Measurements from ENCODE around the gene MAPK8IP2.

MAPK8IP2 gene

GRCh38 chr22:50579752-50580151 lies 20.8 kb upstream of the MAPK8IP2 start:
- Mint-ChIP-seq H3K27me3 (no peaks in the 10 kb centered on the region), H3K4me1 (peaks cover 48% of the 10 kb centered on the region), H3K9me3 (no peaks in the 10 kb centered on the region), H3K4me3 (no peak overlapping the region), H3K36me3 (peaks cover 22% of the 10 kb centered on the region), H3K27ac (peak overlapping the region; percentile 74)
- CTCF ChIA-PET = no interaction called here
- no peak for DNase-seq

- peak overlapping the region; percentile 84 for H3K4me3 Mint-ChIP-seq
- H3K27me3 Mint-ChIP-seq = no peaks in the 10 kb centered on the region
- H3K9me3 Mint-ChIP-seq = no peaks in the 10 kb centered on the region
- H3K4me1 Mint-ChIP-seq = peaks cover 48% of the 10 kb centered on the region
- H3K27ac Mint-ChIP-seq = peak overlapping the region; percentile 96
- H3K36me3 Mint-ChIP-seq = peaks cover 22% of the 10 kb centered on the region
- DNase-seq = no peak
- CTCF ChIA-PET = interaction anchor here (0.6 to 1.2 kb wide), 2 partner anchors 16 to 52 kb away, joined by 3 read pairs; no protein-coding TSS in a partner anchor
These were observed 19.3 kb upstream of the MAPK8IP2 start for GRCh38 chr22:50581031-50581949.

DNA sequence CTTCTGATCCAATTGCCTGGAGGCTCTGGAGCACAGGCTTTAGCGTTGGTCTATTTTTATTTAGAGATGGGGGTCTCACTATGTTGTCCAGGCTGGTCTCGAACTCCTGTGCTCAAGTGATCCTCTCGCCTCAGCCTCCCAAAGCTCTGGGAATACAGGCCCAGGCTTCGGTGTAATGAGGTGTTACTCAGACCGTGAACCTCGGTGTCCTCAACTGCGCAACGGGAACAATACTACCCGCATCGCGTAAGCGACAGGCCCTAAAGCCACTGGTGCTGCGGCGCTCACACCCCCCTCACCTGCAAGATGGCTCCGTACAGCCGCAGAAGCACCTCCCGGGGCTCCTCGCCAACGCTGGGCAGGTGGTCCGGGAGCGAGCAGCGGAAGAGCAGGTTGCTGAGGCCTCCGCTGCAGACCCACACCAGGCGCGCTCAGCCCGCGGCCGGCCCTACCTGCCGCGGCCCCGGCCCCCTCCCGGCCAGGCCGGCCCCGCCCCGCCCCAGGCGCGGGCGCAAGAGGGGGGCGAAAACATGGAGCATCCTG lies 18.6 kb upstream of the MAPK8IP2 start:
- H3K27me3 Mint-ChIP-seq = no peaks in the 10 kb centered on the region
- peak overlapping the region; percentile 84 for H3K4me3 Mint-ChIP-seq
- DNase-seq = no peak
- H3K27ac Mint-ChIP-seq = peak overlapping the region; percentile 96
- H3K4me1 Mint-ChIP-seq = peaks cover 42% of the 10 kb centered on the region
- CTCF ChIA-PET = interaction anchor here (0.6 to 1.2 kb wide), 2 partner anchors 17 to 57 kb away, joined by 3 read pairs; partner anchors contain the start of gene SCO2
- H3K9me3 Mint-ChIP-seq = no peaks in the 10 kb centered on the region
- H3K36me3 Mint-ChIP-seq = peaks cover 22% of the 10 kb centered on the region

DNA sequence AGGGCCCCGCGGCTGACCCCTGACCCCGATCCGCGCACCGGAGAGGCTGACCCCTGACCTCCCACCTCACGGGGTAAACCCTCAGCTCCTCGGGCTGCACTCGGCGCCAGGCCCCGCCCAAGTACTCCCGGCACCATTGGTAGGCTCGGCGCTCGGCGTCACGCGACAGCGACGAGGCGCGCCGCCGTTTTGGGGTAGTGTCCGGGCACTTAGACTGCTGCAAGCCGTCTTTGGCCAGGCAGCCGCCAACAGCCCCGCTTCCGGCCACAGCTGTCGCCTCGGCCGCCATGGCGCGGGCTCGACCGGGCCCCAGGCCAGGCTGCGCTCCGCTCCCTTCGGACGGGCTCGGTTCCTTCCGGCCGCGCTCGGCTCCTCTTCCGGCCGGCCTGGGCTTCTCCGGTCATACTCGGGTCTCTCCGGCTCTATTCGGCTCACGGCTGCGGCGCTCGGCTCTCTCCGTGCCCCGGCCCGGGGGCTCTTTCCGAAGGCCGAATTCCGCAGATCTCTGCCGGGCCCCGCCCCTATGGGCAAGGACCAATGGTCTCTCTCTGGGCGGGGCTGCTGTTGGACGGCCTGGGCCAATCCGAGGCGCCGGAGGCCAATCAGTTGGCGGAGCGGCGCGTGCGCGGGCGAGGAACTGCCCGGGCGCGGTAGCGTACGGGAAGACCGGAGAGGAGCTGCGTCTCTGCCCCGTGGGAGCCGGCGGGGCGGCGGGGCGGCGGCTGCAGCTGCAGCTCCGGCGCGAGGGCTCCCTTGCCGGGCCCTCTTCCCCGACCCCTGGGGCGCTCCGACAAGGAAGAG lies 17.9 kb upstream of the MAPK8IP2 start, which contains the start of gene CHKB:
Gene CHKB (minus strand): TSS at position 357 of the 801 bp plus-strand sequence. CDS start 68 bp downstream, at position 289.
- H3K9me3 Mint-ChIP-seq = no peaks in the 10 kb centered on the region
- H3K27me3 Mint-ChIP-seq = no peaks in the 10 kb centered on the region

DNA sequence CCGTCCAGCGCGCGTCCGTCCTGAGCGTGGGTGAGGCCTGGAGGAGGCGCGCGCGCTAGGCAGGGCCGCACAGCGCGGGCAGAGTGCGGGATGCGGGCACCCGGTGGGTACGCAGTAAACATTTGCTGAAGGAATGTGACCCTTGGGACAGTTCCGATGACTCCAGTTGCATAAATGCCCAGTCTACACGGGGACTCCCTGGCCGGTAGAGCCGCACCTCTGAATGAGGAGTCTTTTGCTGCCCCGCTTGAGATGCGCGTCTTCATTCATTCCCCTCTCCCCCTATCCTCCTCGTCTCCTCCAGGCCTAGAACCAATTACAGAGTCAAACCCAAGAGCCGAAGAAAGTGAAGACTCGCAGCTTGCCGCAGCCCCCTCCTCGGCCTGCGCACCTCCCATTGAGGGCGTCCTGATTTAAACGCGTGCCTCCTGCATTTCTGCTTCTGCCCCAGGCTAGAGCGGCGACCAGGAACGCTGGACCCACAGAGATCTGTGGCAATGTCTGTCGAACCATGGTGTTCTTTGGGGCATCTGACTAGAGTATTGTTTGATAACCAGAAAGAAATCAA lies 17.2 kb upstream of the MAPK8IP2 start:
- peaks cover 33% of the 10 kb centered on the region for H3K4me1 Mint-ChIP-seq
- H3K27me3 Mint-ChIP-seq = no peaks in the 10 kb centered on the region
- peaks cover 19% of the 10 kb centered on the region for H3K36me3 Mint-ChIP-seq
- no peak for DNase-seq
- CTCF ChIA-PET = interaction anchor here (0.7 kb wide), 1 partner anchor 58 kb away, joined by 4 read pairs; the partner anchor contains the start of gene SCO2
- peak overlapping the region; percentile 15 for H3K27ac Mint-ChIP-seq
- peak overlapping the region; percentile 84 for H3K4me3 Mint-ChIP-seq
- H3K9me3 Mint-ChIP-seq = no peaks in the 10 kb centered on the region

More for the DNA sequence above, 17.9 kb upstream of the MAPK8IP2 start, which contains the start of gene CHKB:
- Mint-ChIP-seq H3K27ac (peak within 1 kb of the TSS; percentile 96), H3K4me3 (peak within 1 kb of the TSS; percentile 84), H3K4me1 (peaks cover 35% of the 10 kb centered on the region), H3K36me3 (peaks cover 19% of the 10 kb centered on the region)
- DNase-seq = peak; percentile 99
- CTCF ChIA-PET = interaction anchor here (0.6 to 0.7 kb wide), 2 partner anchors 57 kb away, joined by 3 to 4 read pairs; partner anchors contain the start of gene SCO2

DNA sequence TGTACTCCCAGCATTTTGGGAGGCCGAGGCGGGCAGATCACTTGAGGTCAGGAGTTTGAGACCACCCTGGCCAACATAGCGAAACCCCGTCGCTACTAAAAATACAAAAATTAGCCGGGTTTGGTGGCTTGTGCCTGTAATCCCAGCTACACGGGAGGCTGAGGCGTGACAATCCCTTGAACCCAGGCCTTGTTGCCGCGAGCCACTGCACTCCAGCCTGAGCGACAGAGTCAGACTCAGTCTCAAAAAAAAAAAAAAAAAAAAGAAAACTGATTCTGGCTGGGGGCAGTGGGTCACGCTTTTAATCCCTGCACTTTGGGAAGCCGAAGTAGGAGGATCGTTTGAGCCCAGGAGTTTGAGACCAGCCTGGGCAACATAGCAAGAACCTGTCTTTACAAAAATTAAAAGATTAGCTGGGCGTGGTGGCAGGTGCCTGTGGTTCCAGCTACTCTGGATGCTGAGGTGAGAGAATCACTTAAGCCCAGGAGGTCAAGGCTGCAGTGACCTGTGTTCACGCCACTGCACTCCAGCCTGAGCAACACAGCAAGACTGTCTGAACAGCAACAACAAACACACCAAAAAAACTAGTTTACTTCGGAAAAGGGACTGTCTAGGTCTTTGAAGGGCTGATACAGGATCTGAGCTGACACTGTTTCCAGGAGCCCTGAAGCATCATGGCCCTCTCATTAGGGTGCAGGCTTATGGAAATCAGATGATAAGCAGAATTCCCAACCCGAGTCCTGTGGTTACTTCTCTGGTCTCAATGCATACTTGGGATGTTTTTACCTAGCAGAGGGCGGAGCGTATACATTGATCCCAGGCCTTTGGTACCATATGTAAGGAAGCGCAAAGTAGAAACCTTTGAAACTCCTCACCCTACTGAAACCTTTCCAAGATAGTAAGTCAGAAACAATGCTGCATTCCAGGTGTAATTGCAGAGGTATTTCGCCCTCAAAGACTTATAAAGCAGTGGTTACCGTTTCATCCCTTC lies 16.2 kb upstream of the MAPK8IP2 start:
- no peak for DNase-seq
- H3K4me3 Mint-ChIP-seq = peak overlapping the region; percentile 84
- peaks cover 18% of the 10 kb centered on the region for H3K36me3 Mint-ChIP-seq
- H3K4me1 Mint-ChIP-seq = peaks cover 31% of the 10 kb centered on the region
- no peak overlapping the region for H3K27ac Mint-ChIP-seq
- no peaks in the 10 kb centered on the region for H3K27me3 Mint-ChIP-seq
- CTCF ChIA-PET = no interaction called here
- no peaks in the 10 kb centered on the region for H3K9me3 Mint-ChIP-seq

DNA sequence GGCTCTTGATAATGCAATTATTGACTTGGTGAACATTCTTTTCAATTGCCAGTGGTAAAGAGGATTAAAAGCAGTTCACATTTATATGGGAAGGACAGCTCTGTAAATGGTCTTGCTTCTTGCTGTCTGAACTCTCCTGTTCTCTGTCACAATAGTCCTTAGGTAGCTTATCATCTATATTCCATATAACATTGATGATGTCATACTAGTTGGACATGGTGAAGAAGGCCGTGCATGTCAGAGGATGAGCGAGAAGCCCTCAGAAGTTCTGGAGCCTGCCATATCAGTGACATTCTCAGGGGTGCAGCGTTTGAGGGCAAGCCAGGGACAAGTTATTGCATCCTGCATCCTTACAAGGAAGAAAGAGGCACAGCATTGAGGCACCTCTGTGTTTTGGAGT lies 15.4 kb upstream of the MAPK8IP2 start:
- DNase-seq = peak; percentile 8
- H3K9me3 Mint-ChIP-seq = no peaks in the 10 kb centered on the region
- H3K27me3 Mint-ChIP-seq = peaks cover under 1% of the 10 kb centered on the region
- peaks cover 10% of the 10 kb centered on the region for H3K36me3 Mint-ChIP-seq
- no peak overlapping the region for H3K4me3 Mint-ChIP-seq
- H3K27ac Mint-ChIP-seq = no peak overlapping the region
- CTCF ChIA-PET = no interaction called here
- H3K4me1 Mint-ChIP-seq = peaks cover 25% of the 10 kb centered on the region

DNA sequence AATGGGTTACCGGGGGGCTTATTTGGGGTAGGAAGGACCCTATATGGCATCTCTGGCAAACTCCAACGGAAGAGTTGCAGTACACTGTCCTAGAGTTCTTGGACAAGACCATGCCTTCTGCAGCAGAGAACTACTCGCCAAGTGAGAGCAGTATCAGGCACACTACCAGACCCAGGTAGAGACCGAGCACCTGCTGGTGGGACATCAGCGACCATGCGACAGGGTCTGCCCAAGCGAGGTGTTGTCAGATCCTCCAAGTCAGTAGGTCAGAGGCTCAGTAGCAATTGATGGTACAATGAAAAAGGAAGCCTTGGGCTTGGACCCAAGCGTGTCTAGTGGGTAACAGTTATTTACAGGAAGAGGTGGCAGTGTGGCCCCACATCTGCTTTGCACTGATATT lies 14.8 kb upstream of the MAPK8IP2 start:
- Mint-ChIP-seq H3K27me3 (peaks cover 5% of the 10 kb centered on the region), H3K9me3 (no peaks in the 10 kb centered on the region), H3K4me3 (no peak overlapping the region), H3K27ac (no peak overlapping the region), H3K36me3 (peaks cover 6% of the 10 kb centered on the region), H3K4me1 (peaks cover 21% of the 10 kb centered on the region)
- CTCF ChIA-PET = no interaction called here
- peak; percentile 13 for DNase-seq

DNA sequence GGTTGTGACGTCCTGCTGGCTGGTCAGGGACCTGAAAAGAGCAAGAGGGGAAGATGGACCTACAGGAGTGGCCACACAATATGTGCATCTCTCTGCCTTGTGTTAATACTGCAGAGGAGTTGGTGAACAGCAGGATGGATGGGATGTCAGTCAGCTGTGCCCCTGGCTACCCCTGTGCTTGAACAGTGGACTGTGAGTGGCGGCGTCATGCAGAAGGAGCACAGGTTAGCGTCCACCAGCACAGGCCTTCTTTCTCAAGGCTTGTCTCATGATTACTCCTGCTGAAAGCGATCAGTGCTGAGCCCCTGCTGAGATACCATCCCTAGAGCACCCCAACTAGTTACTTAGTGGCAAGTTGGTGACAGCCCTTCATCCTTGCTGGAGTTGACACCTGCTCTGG lies 14.2 kb upstream of the MAPK8IP2 start:
- peaks cover 15% of the 10 kb centered on the region for H3K4me1 Mint-ChIP-seq
- CTCF ChIA-PET = no interaction called here
- H3K4me3 Mint-ChIP-seq = no peak overlapping the region
- peak; percentile 13 for DNase-seq
- no peak overlapping the region for H3K27ac Mint-ChIP-seq
- peaks cover 5% of the 10 kb centered on the region for H3K27me3 Mint-ChIP-seq
- H3K36me3 Mint-ChIP-seq = peaks cover 4% of the 10 kb centered on the region
- H3K9me3 Mint-ChIP-seq = no peaks in the 10 kb centered on the region

GRCh38 chr22:50587407-50587806 lies 13.2 kb upstream of the MAPK8IP2 start:
- no peaks in the 10 kb centered on the region for H3K9me3 Mint-ChIP-seq
- H3K36me3 Mint-ChIP-seq = no peaks in the 10 kb centered on the region
- no peak overlapping the region for H3K4me3 Mint-ChIP-seq
- CTCF ChIA-PET = interaction anchor here (0.7 kb wide), 1 partner anchor 24 kb away, joined by 3 read pairs; no protein-coding TSS in a partner anchor
- peaks cover 5% of the 10 kb centered on the region for H3K27me3 Mint-ChIP-seq
- peaks cover 9% of the 10 kb centered on the region for H3K4me1 Mint-ChIP-seq
- no peak for DNase-seq
- H3K27ac Mint-ChIP-seq = no peak overlapping the region

DNA sequence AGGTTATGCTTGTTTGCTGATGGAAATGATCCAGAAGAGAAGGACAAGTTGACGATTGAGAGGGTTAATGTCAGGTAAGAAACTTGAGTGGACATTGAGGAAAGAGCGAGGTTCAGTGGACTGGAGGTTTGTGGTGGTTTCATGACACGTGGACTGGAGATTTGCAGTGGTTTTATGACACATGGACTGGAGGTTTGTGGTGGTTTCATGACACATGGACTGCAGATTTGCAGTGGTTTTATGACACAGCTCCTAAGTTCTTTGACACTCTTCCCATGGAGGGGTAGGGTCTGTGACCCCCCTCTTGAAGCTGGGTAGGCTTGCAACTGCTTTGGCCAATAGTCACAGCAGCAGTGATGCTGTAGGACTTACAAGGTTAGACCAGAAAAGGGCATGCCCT lies 5.4 kb upstream of the MAPK8IP2 start:
- DNase-seq = no peak
- H3K27ac Mint-ChIP-seq = no peak overlapping the region
- no peak overlapping the region for H3K4me3 Mint-ChIP-seq
- H3K27me3 Mint-ChIP-seq = peaks cover 47% of the 10 kb centered on the region
- CTCF ChIA-PET = no interaction called here
- no peaks in the 10 kb centered on the region for H3K36me3 Mint-ChIP-seq
- no peaks in the 10 kb centered on the region for H3K9me3 Mint-ChIP-seq
- H3K4me1 Mint-ChIP-seq = peaks cover 5% of the 10 kb centered on the region

GRCh38 chr22:50597097-50597496 lies 3.5 kb upstream of the MAPK8IP2 start:
- Mint-ChIP-seq H3K27me3 (peaks cover 58% of the 10 kb centered on the region), H3K4me1 (peaks cover 9% of the 10 kb centered on the region), H3K4me3 (no peak overlapping the region), H3K27ac (no peak overlapping the region), H3K9me3 (no peaks in the 10 kb centered on the region), H3K36me3 (peaks cover 1% of the 10 kb centered on the region)
- no peak for DNase-seq
- CTCF ChIA-PET = no interaction called here

All from activated naive CD4-positive, alpha-beta T cell treated with anti-CD3 and anti-CD28 coated beads, Interleukin-2, amount 10 ng/mL, durations not matched to agents 7 days and 5 days (primary cell).